GM18870 (cell line): ENCODE results near the gene PTEN.

Experiments used
- ATAC-seq: cut with Tn5 transposase; IDR thresholded peaks from one replicate; pipeline ENCODE4 v1.9.1; 2021; ENCODE audit warnings: moderate library complexity; ENCODE audit not compliant: unreplicated experiment

PTEN gene

GRCh38 chr10:87915989-87916388 lies 52.6 kb downstream of the PTEN start:
- no peak for ATAC-seq

GRCh38 chr10:87916515-87916914 lies 53.1 kb downstream of the PTEN start:
- no peak for ATAC-seq

DNA sequence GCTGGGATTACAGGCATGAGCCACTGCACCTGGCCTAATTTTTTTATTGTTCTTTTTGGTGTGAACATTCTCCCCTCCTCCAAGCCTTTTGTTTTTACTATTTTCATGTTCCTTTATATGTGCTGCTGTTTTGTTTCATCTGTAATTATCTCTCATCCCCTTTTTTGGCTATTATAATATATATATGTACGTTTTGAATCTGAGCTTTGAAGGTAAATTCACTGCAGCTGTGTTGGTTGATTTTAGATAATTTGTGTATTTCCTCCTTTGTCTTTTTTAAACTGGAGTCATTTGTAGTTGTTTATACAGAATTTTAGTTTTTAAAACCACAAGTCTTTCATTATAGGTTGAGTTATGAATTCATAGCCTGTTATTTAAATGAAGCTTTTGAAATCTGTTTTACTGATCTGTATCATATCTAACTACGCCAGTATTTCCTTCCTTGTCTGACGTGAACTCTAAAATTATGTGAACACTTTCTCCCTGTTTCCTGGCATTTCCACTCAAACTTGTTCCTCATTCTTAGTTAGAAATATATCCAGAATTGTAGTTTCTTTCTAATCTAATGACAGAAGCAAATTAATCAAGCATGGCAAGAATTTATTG lies 54.9 kb downstream of the PTEN start:
- ATAC-seq, result no peak

DNA sequence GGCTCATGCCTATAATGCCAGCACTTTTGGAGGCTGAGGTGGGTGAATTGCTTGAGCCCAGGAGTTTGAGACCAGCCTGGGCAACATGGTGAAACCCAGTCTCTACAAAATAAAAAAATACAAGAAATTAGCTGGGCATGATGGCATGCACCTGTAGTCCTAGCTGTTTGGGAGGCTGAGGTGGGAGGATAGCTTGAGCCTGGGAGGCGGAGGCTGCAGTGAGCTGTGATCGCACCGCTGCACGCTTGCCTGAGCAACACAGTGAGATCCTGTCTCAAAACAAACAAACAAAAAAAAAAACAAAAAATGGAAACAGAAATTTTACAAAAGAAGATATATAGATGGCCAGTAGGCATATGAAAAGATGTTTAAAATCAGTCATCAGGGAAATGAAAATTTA lies 57.1 kb downstream of the PTEN start:
- ATAC-seq, result no peak

GRCh38 chr10:87921931-87922688 lies 58.7 kb downstream of the PTEN start:
- ATAC-seq, result no peak

DNA sequence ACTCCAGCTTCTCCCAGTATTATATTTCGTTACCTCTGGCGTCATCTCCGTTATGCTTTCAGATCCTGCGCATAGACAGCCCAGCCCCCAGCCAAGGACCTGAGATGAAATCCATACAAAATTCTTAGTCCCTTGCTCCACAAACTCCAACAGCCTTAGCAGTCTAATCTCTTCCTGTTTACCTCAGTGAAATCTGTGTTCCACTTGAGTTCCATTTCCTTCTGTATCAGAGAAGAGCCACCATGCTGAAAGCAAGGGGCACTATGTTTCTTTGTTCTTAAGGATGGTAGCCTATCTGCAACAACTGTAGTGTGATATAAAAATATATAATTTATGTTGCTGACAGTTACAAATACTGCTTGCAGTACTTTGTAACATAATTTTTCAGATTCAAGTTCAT lies 59.8 kb downstream of the PTEN start:
- ATAC-seq, result no peak

DNA sequence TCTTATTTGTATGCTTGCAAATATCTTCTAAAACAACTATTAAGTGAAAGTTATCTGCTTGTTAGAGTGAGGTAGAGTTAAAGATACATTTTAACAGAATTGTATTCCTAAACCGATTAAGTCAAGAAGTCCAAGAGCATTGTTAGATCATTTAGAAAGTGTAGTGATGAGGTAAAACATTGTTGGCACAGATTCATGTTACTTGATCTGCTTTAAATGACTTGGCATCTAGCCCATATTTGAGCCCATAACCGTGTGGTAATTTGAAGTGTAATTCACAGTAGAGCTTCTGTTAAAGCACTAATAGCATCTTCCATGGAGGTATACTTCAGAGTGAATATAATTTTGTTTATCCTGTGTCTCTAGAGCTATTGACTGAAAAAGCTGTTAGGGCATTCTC lies 62.1 kb downstream of the PTEN start:
- ATAC-seq, result no peak

GRCh38 chr10:87927091-87927490 lies 63.7 kb downstream of the PTEN start:
- ATAC-seq, result no peak

DNA sequence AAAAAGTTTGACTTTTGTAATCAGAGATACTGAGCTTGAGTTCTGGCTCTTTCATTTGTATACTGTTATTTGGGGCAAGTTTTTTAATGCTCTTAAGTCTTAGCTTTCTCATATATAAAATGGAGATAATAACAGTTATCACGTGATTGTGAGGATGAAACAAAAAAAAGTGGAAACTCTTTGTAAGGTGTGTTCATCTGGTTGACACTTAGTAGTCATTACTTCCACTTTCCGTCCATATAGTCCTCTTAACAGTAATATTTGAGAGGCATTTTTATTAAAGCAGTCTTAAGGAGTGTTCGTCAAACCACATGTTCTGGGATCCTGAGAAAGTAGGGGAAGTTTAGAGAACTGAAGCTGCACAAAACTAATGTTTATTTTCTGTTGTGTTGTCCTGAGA lies 65.6 kb downstream of the PTEN start:
- no peak for ATAC-seq

DNA sequence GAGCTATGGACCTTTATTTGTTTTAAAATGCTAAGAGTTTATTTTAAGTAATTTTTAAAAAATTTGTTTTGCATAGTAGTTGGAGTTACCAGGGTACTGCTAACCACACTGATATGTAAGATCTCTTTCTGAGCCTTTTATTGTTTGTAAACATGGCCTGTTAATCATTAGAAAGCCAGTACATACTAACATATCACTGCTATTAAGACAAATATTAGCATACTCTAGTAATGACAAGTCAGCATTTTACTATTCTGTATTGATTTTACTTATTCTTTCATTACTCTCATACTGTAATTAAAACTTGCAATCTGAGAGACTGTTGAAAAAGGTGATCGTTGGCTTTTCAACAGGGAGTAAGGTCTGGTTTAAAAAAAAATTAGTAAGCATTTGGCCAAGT lies 66.7 kb downstream of the PTEN start:
- ATAC-seq, result no peak

GRCh38 chr10:87930934-87931835 lies 67.8 kb downstream of the PTEN start:
- no peak for ATAC-seq

DNA sequence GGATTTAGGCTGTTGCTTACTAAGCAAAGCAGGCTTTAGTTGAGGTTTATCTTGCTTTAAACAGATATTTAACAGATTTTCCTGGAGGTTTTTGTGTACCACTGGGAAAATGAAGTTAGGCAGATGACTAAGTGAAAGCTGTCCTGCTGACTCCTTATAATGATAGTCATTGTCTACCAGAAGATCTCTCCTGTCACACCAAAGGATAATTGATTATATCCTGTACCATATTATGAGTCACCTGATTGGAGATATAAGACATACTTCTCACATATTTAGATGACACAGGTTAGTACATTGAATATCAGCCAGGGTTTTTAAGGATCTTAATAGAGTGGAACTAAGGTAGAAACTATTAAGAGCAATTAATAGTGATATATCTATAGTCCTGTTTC lies 68.4 kb downstream of the PTEN start:
- ATAC-seq, result no peak

DNA sequence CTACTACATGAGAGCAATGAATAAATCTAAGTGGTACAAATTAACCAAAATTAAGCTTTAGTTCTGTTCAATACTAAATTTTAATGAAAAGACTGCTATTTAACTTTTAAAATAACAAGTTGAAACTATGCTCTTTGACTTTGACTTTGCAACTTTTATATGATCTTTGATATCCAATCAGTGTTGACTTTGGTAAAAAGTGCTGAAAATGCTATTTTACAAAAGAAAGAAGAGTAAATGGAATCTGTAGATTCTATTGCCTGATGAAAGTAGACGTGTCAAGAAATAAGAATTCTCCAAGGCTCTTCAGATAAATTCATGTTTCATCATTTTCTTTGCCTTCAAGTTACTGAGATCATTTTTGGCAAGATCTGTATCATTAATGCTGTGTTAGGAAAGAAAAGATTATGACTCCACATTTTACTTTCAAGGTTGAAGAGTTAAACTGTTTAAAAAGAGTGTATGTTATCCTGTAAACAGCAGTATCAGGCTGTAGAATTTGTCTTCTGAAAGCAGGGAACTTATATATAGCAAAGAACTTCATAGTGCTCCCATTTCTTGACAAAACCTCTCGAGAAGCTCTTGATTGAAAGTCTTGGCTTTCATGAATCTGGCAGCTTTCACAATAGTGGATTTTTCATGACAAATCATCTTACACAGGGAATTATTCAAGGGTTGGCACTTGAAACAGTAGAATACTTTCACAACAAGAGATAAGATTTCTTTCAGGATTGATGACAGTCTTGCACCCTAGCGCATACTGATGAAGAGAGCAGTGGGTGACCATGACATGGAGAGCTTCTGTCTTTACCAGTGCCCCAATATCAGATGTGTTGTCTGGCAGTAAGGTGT lies 72.1 kb downstream of the PTEN start:
- ATAC-seq, result no peak

GRCh38 chr10:87940210-87940609 lies 76.8 kb downstream of the PTEN start:
- ATAC-seq, result no peak

- no peak for ATAC-seq
These were observed 79.6 kb downstream of the PTEN start for GRCh38 chr10:87942884-87943527.

- no peak for ATAC-seq
These were observed 82.6 kb downstream of the PTEN start for GRCh38 chr10:87945984-87946383.

GRCh38 chr10:87952612-87953011 lies 89.2 kb downstream of the PTEN start:
- no peak for ATAC-seq

DNA sequence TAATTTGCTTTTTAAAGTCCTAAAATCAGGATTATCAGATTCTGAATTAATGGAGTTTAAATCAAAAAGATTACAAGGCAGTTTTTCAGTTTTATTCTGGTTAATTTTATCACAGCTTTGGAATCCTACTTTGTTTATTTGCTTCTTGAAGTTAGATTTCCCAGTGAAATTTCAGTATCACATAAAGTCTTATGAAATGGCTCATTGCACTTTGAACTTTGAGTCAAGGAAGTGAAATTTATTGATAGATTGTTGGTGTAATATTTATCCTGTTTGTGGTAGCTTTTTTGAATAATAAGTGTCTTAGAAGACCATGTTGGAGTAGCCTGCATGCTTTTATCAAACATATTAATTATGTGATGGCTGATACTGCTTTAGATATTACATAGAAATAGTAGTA lies 92.6 kb downstream of the PTEN start:
- no peak for ATAC-seq

DNA sequence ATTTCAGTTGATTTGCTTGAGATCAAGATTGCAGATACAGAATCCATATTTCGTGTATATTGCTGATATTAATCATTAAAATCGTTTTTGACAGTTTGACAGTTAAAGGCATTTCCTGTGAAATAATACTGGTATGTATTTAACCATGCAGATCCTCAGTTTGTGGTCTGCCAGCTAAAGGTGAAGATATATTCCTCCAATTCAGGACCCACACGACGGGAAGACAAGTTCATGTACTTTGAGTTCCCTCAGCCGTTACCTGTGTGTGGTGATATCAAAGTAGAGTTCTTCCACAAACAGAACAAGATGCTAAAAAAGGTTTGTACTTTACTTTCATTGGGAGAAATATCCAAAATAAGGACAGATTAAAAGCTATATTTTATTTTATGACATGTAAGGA lies 94.3 kb downstream of the PTEN start:
- ATAC-seq, result no peak

DNA sequence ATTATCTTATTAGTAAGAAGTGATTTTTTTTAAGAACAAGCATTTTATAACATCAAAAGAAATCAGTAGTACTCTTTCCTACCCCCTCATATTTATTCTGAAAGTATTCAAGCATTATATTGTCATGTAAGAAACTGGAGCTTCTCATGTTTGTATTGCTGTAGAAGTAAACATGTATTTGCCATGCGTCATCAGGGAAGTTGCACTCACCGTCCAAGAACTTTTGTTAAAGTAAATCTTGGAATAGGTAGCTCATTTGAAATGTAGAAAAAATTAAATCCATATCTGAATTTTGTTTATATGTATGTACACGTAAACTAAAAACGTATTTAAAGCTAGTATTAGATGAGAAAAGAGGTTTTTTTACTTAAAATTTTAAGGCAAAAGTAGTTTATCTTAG lies 96.8 kb downstream of the PTEN start:
- no peak for ATAC-seq
